ENCODE data around the gene LMBRD1. TPM values are rescaled to one million over a fixed set of nuclear protein-coding genes. Genes with fewer than 3 reads are reported as not detected.
"Not testable (repeated sequence)": the region's sequence is repeated elsewhere in the genome, so short reads cannot be mapped to it uniquely, and the experiment has no call there.

The LMBRD1 gene
- total RNA-seq, 1 experiment from 2014 or later: 17.0 TPM

DNA sequence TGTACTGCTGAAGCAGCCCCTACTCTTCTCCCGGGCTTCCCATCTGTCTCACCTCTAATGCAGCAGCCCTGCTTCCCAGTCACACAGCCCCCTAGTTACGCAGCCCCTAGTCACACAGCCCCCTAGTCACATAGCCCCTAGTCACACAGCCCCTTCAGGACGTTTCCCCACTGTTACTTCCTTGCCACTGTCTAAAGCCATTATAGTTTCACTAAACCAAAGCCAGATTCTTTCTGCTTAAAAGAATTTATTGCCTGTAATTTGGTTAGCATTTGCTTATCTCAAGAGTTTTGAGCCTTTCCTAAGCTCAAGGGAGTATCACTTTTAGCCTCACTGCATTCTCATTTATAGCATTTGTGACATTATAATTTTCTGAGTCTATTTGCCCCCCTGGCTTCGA, 127.9 kb downstream of the LMBRD1 start:
- Histone ChIP-seq H3K4me2 (ENCODE audit: insufficient read depth, insufficient read length, low read length) (no peak overlapping the region), H3K23me2 (ENCODE audit: insufficient read length, low read depth, low read length, poor library complexity, severe bottlenecking) (no peaks in the 10 kb centered on the region), H4K91ac (ENCODE audit: insufficient read length, low read depth, low read length) (no peak overlapping the region), H2BK20ac (ENCODE audit: low read depth, low read length, poor library complexity, severe bottlenecking) (no peak overlapping the region), H2BK12ac (ENCODE audit: insufficient read length, low read depth, low read length) (no peak overlapping the region), H3K4ac (ENCODE audit: low read depth, low read length) (no peak overlapping the region), H3K9me3 (ENCODE audit: control insufficient read depth, low read depth, low read length) (no peaks in the 10 kb centered on the region), H3K79me1 (ENCODE audit: insufficient read depth, low read depth, low read length, poor library complexity, severe bottlenecking) (no peaks in the 10 kb centered on the region), H2BK120ac (ENCODE audit: low read depth, low read length, poor library complexity, severe bottlenecking) (no peak overlapping the region), H3K79me2 (ENCODE audit: insufficient read depth, low read length) (no peaks in the 10 kb centered on the region), H4K8ac (replicated peaks; ENCODE audit: insufficient read length, low read depth, low read length) (no peak overlapping the region), H2AFZ (ENCODE audit: low read length) (no peak overlapping the region), H3K27me3 (ENCODE audit: insufficient read depth, low read length) (no peaks in the 10 kb centered on the region), H3K14ac (ENCODE audit: insufficient read depth, low read length) (no peak overlapping the region), H3K4me1 (ENCODE audit: insufficient read depth, low read length) (no peaks in the 10 kb centered on the region), H2BK15ac (ENCODE audit: low read depth, low read length) (no peak overlapping the region), H3K56ac (ENCODE audit: insufficient read length, low read depth, low read length) (no peak overlapping the region), H4K5ac (ENCODE audit: insufficient read length, low read depth, low read length) (no peak overlapping the region), H3T11ph (ENCODE audit: low read length) (no peak overlapping the region), H3K23ac (ENCODE audit: insufficient read length, low read depth, low read length) (no peak overlapping the region), H2AK5ac (ENCODE audit: insufficient read length, low read length) (no peak overlapping the region), H3K27ac (ENCODE audit: insufficient read length, low read depth, low read length) (no peak overlapping the region), H4K20me1 (ENCODE audit: control insufficient read depth, insufficient read depth, insufficient read length) (no peaks in the 10 kb centered on the region), H3K9ac (ENCODE audit: extremely low read depth, insufficient read length, low read length) (no peak overlapping the region), H3K18ac (ENCODE audit: insufficient read length, low read depth, low read length) (no peak overlapping the region), H2BK5ac (ENCODE audit: insufficient read length, low read length) (no peak overlapping the region)
- Mint-ChIP-seq H3K27ac (0 out of 7 replicates have a peak overlapping the region, but pooled peaks of 1 of the 3 experiments have one; percentile 63), H3K4me1 (no peaks in the 10 kb centered on the region), H3K4me3 (no peak overlapping the region), H3K9me3 (no peaks in the 10 kb centered on the region), H3K36me3 (ENCODE audit: insufficient read depth in 1 of 3, low read depth in 3 of 3) (peaks cover 0 to 3% (median 0%) of the 10 kb centered on the region in 3 experiments; a peak in 2 of 7 replicates), H3K27me3 (ENCODE audit: low read depth) (no peaks in the 10 kb centered on the region)
- TF ChIP-seq, protein P1, sequence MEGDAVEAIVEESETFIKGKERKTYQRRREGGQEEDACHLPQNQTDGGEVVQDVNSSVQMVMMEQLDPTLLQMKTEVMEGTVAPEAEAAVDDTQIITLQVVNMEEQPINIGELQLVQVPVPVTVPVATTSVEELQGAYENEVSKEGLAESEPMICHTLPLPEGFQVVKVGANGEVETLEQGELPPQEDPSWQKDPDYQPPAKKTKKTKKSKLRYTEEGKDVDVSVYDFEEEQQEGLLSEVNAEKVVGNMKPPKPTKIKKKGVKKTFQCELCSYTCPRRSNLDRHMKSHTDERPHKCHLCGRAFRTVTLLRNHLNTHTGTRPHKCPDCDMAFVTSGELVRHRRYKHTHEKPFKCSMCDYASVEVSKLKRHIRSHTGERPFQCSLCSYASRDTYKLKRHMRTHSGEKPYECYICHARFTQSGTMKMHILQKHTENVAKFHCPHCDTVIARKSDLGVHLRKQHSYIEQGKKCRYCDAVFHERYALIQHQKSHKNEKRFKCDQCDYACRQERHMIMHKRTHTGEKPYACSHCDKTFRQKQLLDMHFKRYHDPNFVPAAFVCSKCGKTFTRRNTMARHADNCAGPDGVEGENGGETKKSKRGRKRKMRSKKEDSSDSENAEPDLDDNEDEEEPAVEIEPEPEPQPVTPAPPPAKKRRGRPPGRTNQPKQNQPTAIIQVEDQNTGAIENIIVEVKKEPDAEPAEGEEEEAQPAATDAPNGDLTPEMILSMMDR (conservative IDR thresholded peaks at IDR 0.05): no peak
- WGBS (ENCODE audit: extremely low coverage, insufficient read length, low lambda C conversion rate): no CpG with 5 or more reads among the region's 4 CpGs
- no peak for DNase-seq

DNA sequence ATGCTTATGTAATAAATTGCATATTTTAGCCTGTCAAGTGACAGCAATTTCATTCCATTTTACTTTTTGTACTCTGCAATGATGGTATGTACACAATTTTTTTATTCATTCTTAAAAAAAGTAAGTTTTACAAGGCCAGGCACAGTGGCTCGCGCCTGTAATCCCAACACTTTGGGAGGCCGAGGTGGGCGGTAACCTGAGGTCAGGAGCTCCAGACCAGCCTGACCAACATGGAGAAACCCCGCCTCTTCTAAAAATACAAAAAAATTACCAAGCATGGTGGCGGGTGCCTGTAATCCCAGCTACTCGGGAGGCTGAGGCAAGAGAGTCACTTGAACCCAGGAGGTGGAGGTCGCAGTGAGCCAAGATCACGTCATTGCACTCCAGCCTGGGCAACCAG, 130.0 kb downstream of the LMBRD1 start:
- H3K27ac ChIP-seq (ENCODE audit: insufficient read length, low read depth, low read length); H4K91ac ChIP-seq (ENCODE audit: insufficient read length, low read depth, low read length); H3K4me1 ChIP-seq (ENCODE audit: insufficient read depth, low read length); H3K9me3 ChIP-seq (ENCODE audit: control insufficient read depth, low read depth, low read length); H2BK20ac ChIP-seq (ENCODE audit: low read depth, low read length, poor library complexity, severe bottlenecking); H3K14ac ChIP-seq (ENCODE audit: insufficient read depth, low read length); H3K9ac ChIP-seq (ENCODE audit: extremely low read depth, insufficient read length, low read length); H3K27ac Mint-ChIP-seq; H3K36me3 Mint-ChIP-seq (ENCODE audit: insufficient read depth in 1 of 3, low read depth in 3 of 3); H3K23me2 ChIP-seq (ENCODE audit: insufficient read length, low read depth, low read length, poor library complexity, severe bottlenecking); H3K79me1 ChIP-seq (ENCODE audit: insufficient read depth, low read depth, low read length, poor library complexity, severe bottlenecking); H4K20me1 ChIP-seq (ENCODE audit: control insufficient read depth, insufficient read depth, insufficient read length); H3K4me1 Mint-ChIP-seq; H3K27me3 Mint-ChIP-seq (ENCODE audit: low read depth); H3K23ac ChIP-seq (ENCODE audit: insufficient read length, low read depth, low read length); H3K9me3 Mint-ChIP-seq; H3K4ac ChIP-seq (ENCODE audit: low read depth, low read length); H2AK5ac ChIP-seq (ENCODE audit: insufficient read length, low read length); H4K8ac ChIP-seq (replicated peaks; ENCODE audit: insufficient read length, low read depth, low read length); H3K4me2 ChIP-seq (ENCODE audit: insufficient read depth, insufficient read length, low read length); H3K79me2 ChIP-seq (ENCODE audit: insufficient read depth, low read length); H2BK15ac ChIP-seq (ENCODE audit: low read depth, low read length); H3K4me3 Mint-ChIP-seq; H4K5ac ChIP-seq (ENCODE audit: insufficient read length, low read depth, low read length); H3K56ac ChIP-seq (ENCODE audit: insufficient read length, low read depth, low read length); DNase-seq; H3K27me3 ChIP-seq (ENCODE audit: insufficient read depth, low read length); H2BK5ac ChIP-seq (ENCODE audit: insufficient read length, low read length); H2AFZ ChIP-seq (ENCODE audit: low read length); H3K18ac ChIP-seq (ENCODE audit: insufficient read length, low read depth, low read length); H2BK120ac ChIP-seq (ENCODE audit: low read depth, low read length, poor library complexity, severe bottlenecking); H3T11ph ChIP-seq (ENCODE audit: low read length); H2BK12ac ChIP-seq (ENCODE audit: insufficient read length, low read depth, low read length): not testable (repeated sequence)
- WGBS (ENCODE audit: extremely low coverage, insufficient read length, low lambda C conversion rate): no CpG with 5 or more reads among the region's 9 CpGs

Data from H9 (cell line).